Hepatocyte (in vitro differentiated cells): Measurements from ENCODE around the gene PPP1R2C. TPM values are rescaled to one million over a fixed set of nuclear protein-coding genes. Genes with fewer than 3 reads are reported as not detected.

Experiments
- DNase-seq: peaks from one replicate; pipeline ENCODE4 v3.0.0-alpha.2; 2016; ENCODE audit warnings: low spot score
- H2AFZ ChIP-seq: fragments of 200-600 bp; sonication (generic); 2 replicates; pipeline ENCODE4 v1.6.0; 2016; ENCODE audit warnings: antibody characterized with exemption, mild to moderate bottlenecking
- H3K27ac ChIP-seq: fragments of 200-600 bp; sonication (generic); 2 replicates; pipeline ENCODE4 v1.5.1; 2016; ENCODE audit warnings: mild to moderate bottlenecking
- H3K27me3 ChIP-seq: fragments of 200-600 bp; sonication (generic); 2 replicates; pipeline ENCODE4 v1.6.1; 2016
- H3K36me3 ChIP-seq: fragments of 200-600 bp; sonication (generic); replicated peaks from 2 replicates; pipeline ENCODE4 v1.5.1; 2016; ENCODE audit warnings: low read depth; ENCODE audit not compliant: insufficient read depth
- H3K4me1 ChIP-seq: fragments of 200-600 bp; sonication (generic); 2 replicates; pipeline ENCODE4 v1.5.1; 2016; ENCODE audit warnings: mild to moderate bottlenecking, moderate library complexity; ENCODE audit not compliant: insufficient read depth
- H3K4me2 ChIP-seq: fragments of 200-600 bp; sonication (generic); 2 replicates; pipeline ENCODE4 v1.6.0; 2016
- H3K4me3 ChIP-seq: fragments of 200-600 bp; sonication (generic); 2 replicates; pipeline ENCODE4 v1.5.1; 2016; ENCODE audit warnings: mild to moderate bottlenecking
- H3K79me2 ChIP-seq: fragments of 200-600 bp; sonication (generic); 2 replicates; pipeline ENCODE4 v1.6.0; 2017; ENCODE audit warnings: mild to moderate bottlenecking
- H3K9me2 ChIP-seq: fragments of 200-600 bp; sonication (generic); replicated peaks from 2 replicates; pipeline ENCODE4 v1.6.0; 2017; ENCODE audit warnings: mild to moderate bottlenecking; ENCODE audit not compliant: insufficient read depth
- H3K9me3 ChIP-seq: fragments of 200-600 bp; sonication (generic); 2 replicates; pipeline ENCODE4 v1.5.1; 2016; ENCODE audit warnings: low read depth, mild to moderate bottlenecking
- H4K20me1 ChIP-seq: fragments of 200-600 bp; sonication (generic); 2 replicates; pipeline ENCODE4 v1.6.0; 2016; ENCODE audit warnings: mild to moderate bottlenecking; ENCODE audit not compliant: insufficient read depth, poor library complexity, severe bottlenecking
- EZH2 ChIP-seq: fragments of 200-600 bp; sonication (generic); IDR thresholded peaks from 2 replicates; pipeline ENCODE4 v1.6.1; 2016; ENCODE audit warnings: antibody characterized with exemption, mild to moderate bottlenecking, borderline replicate concordance
- EZH2phosphoT487 ChIP-seq: fragments of 200-600 bp; sonication (generic); IDR thresholded peaks from one replicate; pipeline ENCODE4 v1.6.1; 2018; ENCODE audit warnings: antibody characterized with exemption, mild to moderate bottlenecking, low read depth, moderate library complexity; ENCODE audit not compliant: unreplicated experiment, severe bottlenecking
- WGBS: methylation state at CpG from one replicate; pipeline ENCODE4 v1.1.6; 2016; ENCODE audit warnings: low lambda C conversion rate; ENCODE audit errors: missing lambda C conversion rate; 5-methylcytosine and 5-hydroxymethylcytosine counted together
- polyA plus RNA-seq: library from polyadenylated mRNA; unstranded; fragments of >200 nt; fragmentation: Nextera tagmentation; extraction: Ambion mirVana; gene quantifications from 2 replicates; pipeline ENCODE4 v1.2.1, GENCODE V29; 2016
- total RNA-seq: library from RNA; depleted of rRNA; stranded (reverse); fragments of >200 nt; gene quantifications from 2 replicates; pipeline ENCODE4 v1.2.3, GENCODE V29; 2014
- TF ChIP-seq, protein P1 (sequence below): fragments of 200-600 bp; sonication (generic); IDR thresholded peaks from 2 replicates; pipeline ENCODE4 v1.5.1; 2016; ENCODE audit warnings: antibody characterized with exemption, mild to moderate bottlenecking; ENCODE audit not compliant: poor library complexity

The PPP1R2C gene
- total and polyA plus RNA-seq, 2 experiments from 2014 or later: not detected

DNA sequence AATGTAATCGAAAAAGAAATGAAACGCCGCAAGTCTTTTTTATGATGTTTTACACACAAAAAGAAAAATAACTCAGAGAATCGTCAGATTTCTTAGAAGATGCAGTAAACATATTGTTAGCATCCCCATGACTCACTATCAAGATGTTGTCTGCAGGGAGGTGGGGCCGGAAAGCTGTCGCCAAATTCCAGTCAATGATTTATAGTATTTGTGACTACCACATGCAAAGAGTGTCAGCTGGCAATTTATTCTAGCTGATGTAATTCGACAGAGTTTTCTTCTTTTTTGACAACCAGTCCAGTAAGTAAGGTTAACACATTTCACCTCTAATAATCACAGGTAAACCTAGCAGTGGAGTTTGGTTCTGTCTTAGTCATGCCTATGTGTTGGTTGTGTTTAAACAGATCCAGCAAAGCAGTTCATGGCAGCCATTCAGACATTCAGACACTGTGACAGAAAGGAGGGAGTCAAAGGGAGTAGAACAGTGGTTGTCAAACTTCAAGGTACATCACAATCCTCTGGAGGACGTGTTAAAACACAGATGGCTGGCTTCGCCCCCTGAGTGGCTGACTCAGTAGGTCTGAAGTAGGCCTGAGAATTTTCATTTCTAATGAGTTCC, 19.8 kb upstream of the PPP1R2C start:
- no peaks in the 10 kb centered on the region for H3K9me2 ChIP-seq
- H3K4me1 ChIP-seq: no peaks in the 10 kb centered on the region
- DNase-seq: peak; percentile 23
- H3K36me3 ChIP-seq: no peaks in the 10 kb centered on the region
- no peaks in the 10 kb centered on the region for H4K20me1 ChIP-seq
- TF ChIP-seq EZH2 (no peak), EZH2phosphoT487 (no peak)
- TF ChIP-seq, protein P1, sequence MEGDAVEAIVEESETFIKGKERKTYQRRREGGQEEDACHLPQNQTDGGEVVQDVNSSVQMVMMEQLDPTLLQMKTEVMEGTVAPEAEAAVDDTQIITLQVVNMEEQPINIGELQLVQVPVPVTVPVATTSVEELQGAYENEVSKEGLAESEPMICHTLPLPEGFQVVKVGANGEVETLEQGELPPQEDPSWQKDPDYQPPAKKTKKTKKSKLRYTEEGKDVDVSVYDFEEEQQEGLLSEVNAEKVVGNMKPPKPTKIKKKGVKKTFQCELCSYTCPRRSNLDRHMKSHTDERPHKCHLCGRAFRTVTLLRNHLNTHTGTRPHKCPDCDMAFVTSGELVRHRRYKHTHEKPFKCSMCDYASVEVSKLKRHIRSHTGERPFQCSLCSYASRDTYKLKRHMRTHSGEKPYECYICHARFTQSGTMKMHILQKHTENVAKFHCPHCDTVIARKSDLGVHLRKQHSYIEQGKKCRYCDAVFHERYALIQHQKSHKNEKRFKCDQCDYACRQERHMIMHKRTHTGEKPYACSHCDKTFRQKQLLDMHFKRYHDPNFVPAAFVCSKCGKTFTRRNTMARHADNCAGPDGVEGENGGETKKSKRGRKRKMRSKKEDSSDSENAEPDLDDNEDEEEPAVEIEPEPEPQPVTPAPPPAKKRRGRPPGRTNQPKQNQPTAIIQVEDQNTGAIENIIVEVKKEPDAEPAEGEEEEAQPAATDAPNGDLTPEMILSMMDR: no peak
- H2AFZ ChIP-seq: no peak overlapping the region
- no peak overlapping the region for H3K4me2 ChIP-seq
- no peak overlapping the region for H3K4me3 ChIP-seq
- H3K79me2 ChIP-seq: no peaks in the 10 kb centered on the region
- H3K27ac ChIP-seq: peak overlapping the region; percentile 17
- peaks cover 2% of the 10 kb centered on the region for H3K9me3 ChIP-seq
- H3K27me3 ChIP-seq: no peaks in the 10 kb centered on the region
- WGBS: 81% methylated on average over 9 of the region's 9 CpGs

DNA sequence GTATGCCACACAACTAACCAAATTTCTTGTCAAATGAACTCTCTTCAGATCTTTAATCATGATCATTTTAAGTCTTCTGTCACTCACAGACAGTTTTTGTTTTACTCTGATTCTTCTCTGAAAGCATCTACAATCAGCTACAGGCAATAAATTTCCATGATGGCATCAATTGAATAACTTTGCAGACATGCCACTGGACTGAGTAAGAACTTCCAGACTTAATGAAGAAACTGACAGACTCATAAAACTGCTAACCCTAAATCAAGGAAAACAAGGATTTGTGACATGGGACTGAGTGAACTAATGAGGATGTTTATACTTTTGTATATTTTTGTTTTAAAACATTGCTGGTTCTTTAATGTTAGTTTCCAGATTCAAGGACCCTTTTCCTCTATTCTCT, 5.5 kb upstream of the PPP1R2C start:
- Histone ChIP-seq H2AFZ (no peak overlapping the region), H3K36me3 (no peaks in the 10 kb centered on the region), H3K4me1 (peaks cover 13% of the 10 kb centered on the region), H4K20me1 (no peaks in the 10 kb centered on the region), H3K9me3 (no peaks in the 10 kb centered on the region), H3K4me3 (no peak overlapping the region), H3K9me2 (no peaks in the 10 kb centered on the region), H3K27me3 (no peaks in the 10 kb centered on the region), H3K79me2 (no peaks in the 10 kb centered on the region), H3K27ac (no peak overlapping the region), H3K4me2 (no peak overlapping the region)
- TF ChIP-seq, protein P1: no peak
- TF ChIP-seq EZH2 (no peak), EZH2phosphoT487 (no peak)
- no peak for DNase-seq

DNA sequence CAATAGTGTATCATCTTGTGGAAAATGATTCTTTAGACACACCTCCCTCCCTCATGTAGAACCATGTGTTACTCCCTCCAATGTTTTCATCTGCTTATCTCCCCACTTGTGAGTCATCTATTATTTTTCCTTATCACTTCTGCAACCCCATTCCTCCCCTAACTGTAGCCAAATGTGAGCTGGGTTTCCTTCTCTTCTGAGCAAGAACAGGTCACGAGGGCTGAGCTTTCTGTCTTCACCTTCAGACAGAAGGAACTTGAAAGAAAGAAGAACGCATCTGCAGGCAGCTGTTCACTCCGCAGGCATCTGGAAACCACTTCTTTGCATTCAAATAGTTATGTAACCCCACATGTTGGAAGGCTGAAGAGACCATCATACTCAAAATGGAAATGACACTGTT, 1.8 kb downstream of the PPP1R2C start:
- Histone ChIP-seq H3K4me1 (peaks cover 5% of the 10 kb centered on the region), H3K79me2 (no peaks in the 10 kb centered on the region), H2AFZ (no peak overlapping the region), H3K27me3 (no peaks in the 10 kb centered on the region), H3K9me2 (no peaks in the 10 kb centered on the region), H3K4me2 (no peak overlapping the region), H3K4me3 (no peak overlapping the region), H3K36me3 (no peaks in the 10 kb centered on the region), H3K9me3 (no peaks in the 10 kb centered on the region), H4K20me1 (no peaks in the 10 kb centered on the region), H3K27ac (no peak overlapping the region)
- TF ChIP-seq EZH2phosphoT487 (no peak), EZH2 (no peak)
- TF ChIP-seq, protein P1: no peak
- WGBS: 37% methylated on average over 3 of the region's 3 CpGs
- peak; percentile 18 for DNase-seq

DNA sequence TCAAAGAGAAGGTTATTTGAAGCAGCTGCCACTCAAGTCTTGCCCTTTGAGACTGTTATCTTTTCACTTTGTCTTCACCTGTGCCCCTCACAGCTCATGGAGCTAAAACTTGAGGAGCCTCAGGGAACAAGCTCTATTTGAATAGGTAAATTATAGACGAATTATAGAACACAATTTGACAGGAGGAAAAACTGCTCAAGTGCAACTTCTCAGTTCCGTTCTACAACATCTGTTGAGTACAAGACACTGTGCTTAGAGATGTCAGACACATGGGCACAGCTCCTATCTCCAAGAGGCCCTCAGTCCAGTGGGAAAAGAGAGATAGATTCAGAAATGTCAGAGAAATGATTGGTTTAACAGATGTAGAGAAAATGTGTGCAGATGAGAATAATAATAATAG, 5.1 kb downstream of the PPP1R2C start:
- Histone ChIP-seq H2AFZ (no peak overlapping the region), H3K79me2 (no peaks in the 10 kb centered on the region), H3K27me3 (no peaks in the 10 kb centered on the region), H3K9me2 (no peaks in the 10 kb centered on the region), H3K4me1 (peaks cover 5% of the 10 kb centered on the region), H3K4me3 (no peak overlapping the region), H4K20me1 (no peaks in the 10 kb centered on the region), H3K4me2 (no peak overlapping the region), H3K27ac (no peak overlapping the region), H3K9me3 (no peaks in the 10 kb centered on the region), H3K36me3 (no peaks in the 10 kb centered on the region)
- TF ChIP-seq EZH2phosphoT487: no peak
- TF ChIP-seq, protein P1: no peak
- TF ChIP-seq EZH2: no peak
- DNase-seq: no peak
- WGBS: 76% methylated on average over 2 of the region's 2 CpGs
